Stimulated activated CD4-positive, alpha-beta T cell treated with anti-CD3 and anti-CD28 coated beads, Interleukin-1b, Interleukin-23, amount 100 ng/mL, for 24 hours (primary cell): ENCODE data around the gene SMOC2.
"Not testable (repeated sequence)": the region's sequence is repeated elsewhere in the genome, so short reads cannot be mapped to it uniquely, and the experiment has no call there.

Source experiments
- DNase-seq, 4 experiments: peaks; one replicate each; pipeline ENCODE4 v3.0.0-alpha.2; 2020; ENCODE audit warnings: low read depth in 4 of 4, low spot score in 1 of 4

The SMOC2 gene

GRCh38 chr6:168571268-168571667, 130.3 kb downstream of the SMOC2 start:
- no peak for DNase-seq

DNA sequence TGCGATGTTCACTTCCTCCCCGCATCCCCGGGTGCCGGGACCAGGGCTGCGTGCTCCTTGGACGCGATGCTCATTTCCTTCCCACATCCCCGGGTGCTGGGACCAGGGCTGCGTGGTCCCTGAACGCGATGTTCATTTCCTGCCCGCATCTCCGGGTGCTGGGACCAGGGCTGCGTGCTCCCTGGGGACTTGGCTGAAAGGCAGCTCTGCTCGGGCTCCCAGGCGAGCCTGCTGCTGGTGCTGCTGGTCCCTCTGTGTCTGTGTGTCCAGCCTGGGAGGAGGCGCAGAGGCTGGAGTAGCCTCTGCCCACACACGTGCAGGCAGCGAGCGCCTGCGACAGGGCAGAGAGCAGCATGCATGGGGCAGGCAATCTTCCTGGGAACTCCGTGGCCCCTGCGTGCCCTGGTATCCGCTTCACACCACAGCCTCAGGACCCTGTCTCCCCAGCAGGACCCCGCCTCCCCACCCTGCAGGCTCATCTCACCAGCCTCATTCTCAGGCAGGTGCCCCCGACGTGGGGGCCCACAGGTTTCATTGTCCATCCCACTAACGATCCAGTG, 132.4 kb downstream of the SMOC2 start:
- not testable (repeated sequence) for DNase-seq

DNA sequence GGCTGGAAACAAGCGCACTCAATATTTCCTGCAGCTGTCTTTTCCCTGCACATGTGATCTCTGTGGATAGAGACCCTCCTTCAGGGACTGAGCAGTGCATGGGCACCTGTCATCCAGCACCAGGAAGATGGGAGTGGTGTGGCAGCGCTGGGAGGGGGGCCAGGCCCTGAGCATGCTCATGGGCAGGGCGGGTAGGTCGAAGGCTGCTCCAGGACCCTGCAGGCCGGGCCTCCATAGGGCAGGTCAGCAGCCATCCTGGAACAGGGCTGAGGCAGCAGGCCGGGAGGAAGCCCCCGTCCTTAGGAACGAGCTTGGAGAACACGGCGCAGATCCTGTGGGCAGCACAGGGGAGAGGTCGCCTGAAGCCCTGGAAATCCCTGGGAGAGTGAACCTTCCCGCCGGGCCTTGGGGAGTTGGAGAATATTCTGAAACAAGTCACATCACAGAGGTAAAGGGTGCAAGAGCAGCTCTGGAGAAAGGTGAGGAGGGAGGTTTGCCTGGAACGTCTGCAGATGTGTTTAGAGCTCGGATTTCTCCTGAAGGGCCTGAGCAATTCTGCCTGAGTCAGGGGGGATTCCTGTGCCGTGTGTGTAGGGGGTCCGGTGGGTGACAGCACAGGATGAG, 133.2 kb downstream of the SMOC2 start:
- no peak for DNase-seq

- no peak for DNase-seq
These were observed 133.8 kb downstream of the SMOC2 start for GRCh38 chr6:168574699-168575195.

DNA sequence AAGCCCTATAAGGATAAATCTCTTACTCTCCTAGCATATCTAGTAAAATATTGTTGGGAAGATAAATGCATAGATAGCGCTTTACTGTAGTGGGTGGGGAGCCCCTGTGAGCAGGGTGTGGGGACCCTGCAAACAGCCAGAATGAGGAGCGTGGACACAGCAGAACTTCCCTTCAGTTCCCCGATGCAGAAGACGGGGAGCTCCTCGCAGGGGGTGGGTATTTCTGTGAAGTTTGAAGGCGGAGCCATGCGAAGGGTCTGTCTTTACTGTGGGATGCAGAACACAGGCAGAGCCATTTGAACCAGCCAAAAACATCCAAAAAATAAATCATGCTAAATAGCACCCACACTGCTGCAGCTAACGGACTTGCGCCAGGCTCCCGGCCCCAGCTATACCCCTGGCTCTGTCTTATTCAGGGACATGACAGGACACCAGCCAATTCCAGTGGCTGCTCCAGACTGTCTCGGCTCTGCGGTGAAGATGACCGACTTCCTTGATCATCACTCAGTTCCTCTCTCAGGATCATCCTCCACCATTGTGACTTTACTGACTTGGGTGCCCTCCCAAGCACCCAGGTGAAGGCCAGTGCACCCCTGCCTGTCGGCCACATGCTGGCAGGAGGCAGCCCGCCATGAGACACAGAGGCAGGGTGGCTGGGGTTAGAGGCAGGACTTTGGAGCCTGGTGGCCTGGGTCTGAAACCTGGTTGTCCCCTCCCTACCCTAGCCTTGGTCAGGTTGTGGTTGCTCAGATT, 134.5 kb downstream of the SMOC2 start:
- DNase-seq: no peak

GRCh38 chr6:168576388-168576787, 135.4 kb downstream of the SMOC2 start:
- no peak for DNase-seq

GRCh38 chr6:168577496-168577895, 136.5 kb downstream of the SMOC2 start:
- DNase-seq: no peak

DNA sequence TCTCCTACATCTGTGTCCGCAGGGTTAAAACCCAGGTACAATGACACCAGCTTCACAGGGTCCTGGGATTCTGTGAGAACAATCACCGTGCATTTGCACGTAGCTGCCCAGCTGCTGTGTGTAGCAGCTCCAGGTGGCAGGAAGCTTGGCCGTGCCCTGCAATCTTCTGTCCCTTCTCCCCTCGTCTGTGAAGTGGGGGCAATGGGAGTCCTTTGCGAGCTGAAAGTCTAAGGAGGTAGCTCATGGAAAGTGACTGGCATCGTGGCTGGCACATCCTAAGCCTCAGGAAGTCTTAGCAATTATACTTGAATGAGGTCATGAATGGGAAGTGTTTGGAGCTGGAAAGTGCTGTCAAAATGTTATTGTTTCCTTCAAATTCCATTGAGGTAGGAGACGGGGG, 137.1 kb downstream of the SMOC2 start:
- no peak for DNase-seq

DNA sequence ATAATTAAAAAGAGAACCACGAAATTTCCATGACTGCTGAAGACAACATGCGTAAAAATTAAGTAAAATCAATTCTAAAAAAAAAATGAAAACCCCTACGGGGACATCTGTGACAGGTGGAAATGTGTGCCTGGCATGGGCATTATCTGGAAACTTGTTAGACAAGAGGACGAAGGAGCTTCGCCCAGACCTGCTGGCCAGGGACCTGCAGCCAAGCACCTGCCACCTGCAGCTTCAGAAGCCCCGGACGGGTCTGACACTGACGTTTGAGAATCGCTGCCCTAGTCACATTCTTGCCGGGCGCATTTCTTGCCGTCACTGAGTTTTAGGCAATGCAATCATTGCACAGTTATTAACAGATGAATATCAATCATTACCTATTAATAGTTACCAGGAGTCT, 140.3 kb downstream of the SMOC2 start:
- DNase-seq: no peak

- DNase-seq: no peak
These were observed 140.7 kb downstream of the SMOC2 start for GRCh38 chr6:168581706-168582105.

GRCh38 chr6:168582571-168582981, 141.6 kb downstream of the SMOC2 start:
- DNase-seq: no peak

GRCh38 chr6:168583126-168583525, 142.1 kb downstream of the SMOC2 start:
- DNase-seq: no peak

- DNase-seq: no peak
These were observed 142.8 kb downstream of the SMOC2 start for GRCh38 chr6:168583821-168584220.

GRCh38 chr6:168584249-168584648, 143.3 kb downstream of the SMOC2 start:
- DNase-seq: no peak

DNA sequence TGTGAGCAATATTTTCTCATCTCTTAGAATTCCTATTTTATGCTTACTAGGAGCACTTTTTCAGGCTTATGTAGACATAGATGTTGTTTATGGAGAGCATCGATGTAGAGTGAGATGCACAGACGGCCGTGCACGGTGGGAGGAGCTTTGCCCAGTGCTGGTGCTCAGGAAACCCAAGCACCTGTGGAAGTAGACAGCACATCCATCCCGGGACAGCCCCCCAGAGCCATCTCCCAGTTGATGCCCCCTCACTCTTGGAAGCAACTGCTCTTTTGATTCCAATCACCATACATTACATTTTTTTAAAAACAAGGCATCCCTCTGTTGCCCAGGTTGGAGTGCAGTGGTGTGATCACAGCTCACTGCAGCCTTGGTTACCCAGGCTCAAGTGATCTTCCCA, 143.7 kb downstream of the SMOC2 start:
- no peak for DNase-seq

DNA sequence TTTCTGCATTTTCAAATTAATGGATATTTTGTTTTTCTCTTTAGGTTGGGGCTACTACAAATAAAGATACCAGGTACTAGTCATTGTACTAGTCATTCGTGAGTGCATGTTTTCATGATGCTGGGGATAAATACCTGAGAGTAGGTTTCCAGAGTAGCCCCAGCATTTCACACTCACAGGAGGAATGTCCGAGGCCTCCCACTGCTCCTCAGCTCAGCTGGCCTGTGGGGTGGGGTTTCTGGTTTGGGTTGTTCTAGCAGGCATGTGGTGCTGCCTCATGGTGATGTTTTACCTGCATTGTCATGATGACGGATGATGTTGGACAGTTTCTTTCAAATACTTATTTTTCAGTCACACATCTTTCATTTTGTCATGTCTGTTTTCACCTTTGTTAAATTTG, 144.5 kb downstream of the SMOC2 start:
- DNase-seq: no peak

GRCh38 chr6:168589275-168589674, 148.3 kb downstream of the SMOC2 start:
- no peak for DNase-seq

GRCh38 chr6:168590406-168590805, 149.4 kb downstream of the SMOC2 start:
- DNase-seq: no peak

- no peak for DNase-seq
These were observed 155.4 kb downstream of the SMOC2 start for GRCh38 chr6:168596344-168596743.

DNA sequence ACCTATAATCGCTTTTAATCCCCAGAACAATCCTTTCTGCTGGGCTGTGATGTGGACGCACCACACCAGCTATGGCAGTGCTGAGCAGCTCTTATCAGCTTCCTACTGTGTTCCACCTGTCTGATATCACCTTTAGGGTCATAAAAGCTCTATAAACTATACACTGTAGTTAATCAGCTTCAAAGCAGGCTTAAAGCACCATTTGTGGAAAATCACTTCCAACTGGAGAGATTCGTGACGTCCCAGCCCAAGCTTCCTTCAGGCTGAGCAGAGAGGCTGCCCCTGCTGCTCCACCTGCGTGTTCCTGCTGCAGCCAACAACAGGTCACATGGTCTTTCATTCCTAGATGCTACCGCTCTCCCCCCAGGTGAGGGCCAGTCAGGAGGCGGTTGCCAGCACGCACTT, 156.5 kb downstream of the SMOC2 start:
- no peak for DNase-seq

DNA sequence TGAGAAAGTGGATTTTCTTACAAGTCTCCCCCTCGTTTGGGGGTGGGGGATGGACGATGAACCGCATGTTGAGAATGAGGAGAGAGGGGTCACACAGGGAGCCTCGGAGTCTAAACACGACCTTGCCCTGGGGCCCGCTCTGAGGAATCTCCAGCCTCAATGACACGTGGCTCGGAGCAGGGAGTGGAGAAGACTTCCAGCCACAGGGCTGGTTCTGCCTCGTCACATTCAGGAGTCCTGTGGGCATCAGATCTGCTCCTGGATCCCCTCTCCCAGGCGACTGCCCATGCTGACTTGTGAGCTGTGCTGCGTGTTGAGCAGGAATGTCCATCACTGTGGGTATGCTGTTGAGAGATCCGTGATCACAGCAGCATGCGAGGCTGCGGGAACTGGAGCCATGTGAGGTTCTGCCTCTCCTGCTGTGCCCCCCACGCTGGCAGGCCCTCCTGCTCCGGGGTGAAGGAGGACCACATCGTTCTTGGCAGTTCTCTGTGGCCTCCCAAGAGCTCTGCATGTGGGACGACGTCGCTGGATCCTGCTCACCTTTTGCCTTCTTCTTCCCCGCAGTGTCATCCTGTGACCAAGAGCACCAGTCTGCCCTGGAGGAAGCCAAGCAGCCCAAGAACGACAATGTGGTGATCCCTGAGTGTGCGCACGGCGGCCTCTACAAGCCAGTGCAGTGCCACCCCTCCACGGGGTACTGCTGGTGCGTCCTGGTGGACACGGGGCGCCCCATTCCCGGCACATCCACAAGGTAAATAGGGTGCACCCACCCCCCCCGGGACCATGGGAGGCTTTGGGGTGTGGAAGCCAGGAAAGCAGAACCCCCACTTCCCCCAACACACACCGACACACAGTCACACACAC, 157.5 kb downstream of the SMOC2 start:
- DNase-seq: no peak

- DNase-seq: no peak
These were observed 158.1 kb downstream of the SMOC2 start for GRCh38 chr6:168599118-168599494.
